HepG2 (cell line): ENCODE measurements around the gene CDKN2C. TPM values are rescaled to one million over a fixed set of nuclear protein-coding genes. Genes with fewer than 3 reads are reported as not detected.

ENCODE experiments used
- ATAC-seq: fragments of 200-7000 bp; cut with Tn5 transposase; 3 replicates; pipeline ENCODE4 v1.9.1; 2020; ENCODE audit warnings: mild to moderate bottlenecking, moderate library complexity
- BruUV-seq: library from RNA; stranded (reverse); fragments of 400-500 nt; replicated peaks from 2 replicates; lab custom pipeline; 2021; lab: Mats Ljungman, UMichigan
- CTCF ChIA-PET: fragments of 300-600 bp; formaldehyde crosslinking; extraction: SDS; loops from one replicate; lab custom pipeline; 2021; ENCODE audit warnings: low total read pairs, inconsistent platforms, low intra/inter-chr PET ratio; lab: Yijun Ruan, JAX
- POLR2A ChIA-PET: fragments of 350-600 bp; sonication (Branson Sonifier 250); formaldehyde crosslinking; loops from one replicate; lab custom pipeline; 2020; ENCODE audit warnings: antibody characterized with exemption, inconsistent platforms; lab: Yijun Ruan, JAX
- DNase-seq: peaks from one replicate; pipeline ENCODE4 v3.0.0-alpha.2; 2015; ENCODE audit warnings: low spot score
- FAIRE-seq: peaks from 3 replicates; lab custom pipeline; 2011; peaks lifted over from hg19 to GRCh38; lab: Jason Lieb, UNC
- H2AFZ ChIP-seq: one replicate; pipeline ENCODE4 v1.6.1; 2011; ENCODE audit warnings: low read length, inconsistent platforms
- H3K27ac ChIP-seq: fragments of 300-600 bp; 3 replicates; pipeline ENCODE4 v1.8.0; 2011; ENCODE audit warnings: mixed run types, mild to moderate bottlenecking, mixed read lengths, low read length, inconsistent platforms; ENCODE audit not compliant: insufficient read depth; ENCODE audit errors: extremely low read length
- H3K27me3 ChIP-seq, 2 experiments: fragments of 200-600 bp in 1 of 2; 2 replicates in 1 of 2; 3 replicates in 1 of 2; pipeline versions ENCODE4 v1.6.0 to v1.8.0; 2011; ENCODE audit warnings: low read length in 2 of 2, mild to moderate bottlenecking in 2 of 2, moderate library complexity in 2 of 2, inconsistent platforms in 1 of 2; ENCODE audit not compliant: insufficient read depth in 2 of 2, control insufficient read depth in 1 of 2
- H3K36me3 ChIP-seq, 2 experiments: fragments of 200-600 bp in 1 of 2; replicated peaks in 1 of 2; 2 replicates in 1 of 2; 3 replicates in 1 of 2; pipeline versions ENCODE4 v1.5.1 to v1.8.0; 2011; ENCODE audit warnings: low read length in 2 of 2, inconsistent platforms in 1 of 2; ENCODE audit not compliant: insufficient read depth in 2 of 2, control insufficient read depth in 1 of 2
- H3K4me1 ChIP-seq: 2 replicates; pipeline ENCODE4 v1.5.1; 2012; ENCODE audit warnings: low read length, inconsistent platforms; ENCODE audit not compliant: insufficient read depth
- H3K4me2 ChIP-seq: 2 replicates; pipeline ENCODE4 v1.6.0; 2011; ENCODE audit warnings: low read depth, low read length, inconsistent platforms
- H3K4me3 ChIP-seq, 3 experiments: fragments of 200-600 bp in 1 of 3; sonication (generic), shearing (Covaris generic) in 1 of 3; replicated peaks in 1 of 3; 2 replicates each; pipeline ENCODE4 v1.5.1; 2011 to 2016; ENCODE audit warnings: low read length in 3 of 3, inconsistent platforms in 2 of 3, low read depth in 2 of 3, mild to moderate bottlenecking in 2 of 3, control low read depth in 1 of 3, mixed read lengths in 1 of 3; ENCODE audit not compliant: insufficient read depth in 1 of 3
- H3K79me2 ChIP-seq: one replicate; pipeline ENCODE4 v1.6.1; 2011; ENCODE audit warnings: low read length, inconsistent platforms; ENCODE audit not compliant: insufficient read depth
- H3K9ac ChIP-seq: 2 replicates; pipeline ENCODE4 v1.6.0; 2011; ENCODE audit warnings: mild to moderate bottlenecking, low read depth, low read length, inconsistent platforms; ENCODE audit not compliant: insufficient read depth
- H3K9me3 ChIP-seq: 2 replicates; pipeline ENCODE4 v1.5.1; 2012; ENCODE audit warnings: mild to moderate bottlenecking, low read length
- H4K20me1 ChIP-seq: 2 replicates; pipeline ENCODE4 v1.6.0; 2011; ENCODE audit warnings: inconsistent platforms, mild to moderate bottlenecking, low read length, moderate library complexity; ENCODE audit not compliant: insufficient read depth
- ATRX ChIP-seq: sonication (generic); formaldehyde crosslinking; IDR thresholded peaks from 2 replicates; pipeline ENCODE4 v1.4.0; 2020; ENCODE audit warnings: missing genetic modification reagents, borderline replicate concordance
- CENPBD1 ChIP-seq: sonication (generic); formaldehyde crosslinking; IDR thresholded peaks from 2 replicates; pipeline ENCODE4 v1.8.0; 2022; ENCODE audit warnings: missing genetic modification reagents, low read depth, mild to moderate bottlenecking, borderline replicate concordance
- CREB1 ChIP-seq, 2 experiments: fragments of 450-650 bp in 1 of 2; IDR thresholded peaks; 2 replicates each; pipeline ENCODE4 v1.6.1; 2016 to 2017; ENCODE audit warnings: control low read depth in 1 of 2, mild to moderate bottlenecking in 1 of 2, missing compliant biosample characterization in 1 of 2, missing genetic modification characterization in 1 of 2
- ELF3 ChIP-seq: IDR thresholded peaks from 2 replicates; pipeline ENCODE4 v1.6.1; 2016; ENCODE audit warnings: missing genetic modification reagents, missing compliant biosample characterization
- FOSL1 ChIP-seq: sonication (generic); formaldehyde crosslinking; IDR thresholded peaks from 2 replicates; pipeline ENCODE4 v1.9.0; 2021; ENCODE audit warnings: missing genetic modification reagents, borderline replicate concordance
- FOXO1 ChIP-seq: sonication (generic); formaldehyde crosslinking; IDR thresholded peaks from 2 replicates; pipeline ENCODE4 v1.4.0; 2020; ENCODE audit warnings: missing genetic modification reagents
- GFI1 ChIP-seq: sonication (generic); formaldehyde crosslinking; IDR thresholded peaks from 2 replicates; pipeline ENCODE4 v1.5.0; 2020; ENCODE audit warnings: missing genetic modification reagents, mild to moderate bottlenecking, borderline replicate concordance
- MBD4 ChIP-seq: IDR thresholded peaks from 2 replicates; pipeline ENCODE4 v1.6.1; 2012; ENCODE audit warnings: low read length, inconsistent platforms, borderline replicate concordance
- MTF2 ChIP-seq: sonication (generic); formaldehyde crosslinking; IDR thresholded peaks from 2 replicates; pipeline ENCODE4 v1.5.0; 2020; ENCODE audit warnings: missing genetic modification reagents, borderline replicate concordance
- TBX3 ChIP-seq: fragments of 450-650 bp; IDR thresholded peaks from 2 replicates; pipeline ENCODE4 v1.6.1; 2017; ENCODE audit warnings: antibody characterized with exemption, mild to moderate bottlenecking, inconsistent platforms, borderline replicate concordance
- ZBTB49 ChIP-seq: sonication (generic); formaldehyde crosslinking; IDR thresholded peaks from 2 replicates; pipeline ENCODE4 v1.4.0; 2020; ENCODE audit warnings: missing genetic modification reagents, borderline replicate concordance
- ZNF570 ChIP-seq: sonication (generic); formaldehyde crosslinking; IDR thresholded peaks from 2 replicates; pipeline ENCODE4 v1.4.0; 2020; ENCODE audit warnings: mild to moderate bottlenecking, missing genetic modification reagents, borderline replicate concordance
- WGBS: methylation state at CpG from one replicate; pipeline ENCODE4 v1.1.6; 2017; ENCODE audit warnings: low lambda C conversion rate; 5-methylcytosine and 5-hydroxymethylcytosine counted together
- in situ Hi-C: cut with HindIII; loops from 2 replicates; pipeline ENCODE4 v1.10.0; 2017; ENCODE audit warnings: low pct_unique_long_range_greater_than_20kb; ENCODE audit not compliant: extremely low pct_ligation_motif_present
- intact Hi-C: fragments of 100-400 bp; cut with micrococcal nuclease; formaldehyde crosslinking; loops from one replicate; pipeline ENCODE4 v1.10.0; 2022; ENCODE audit not compliant: unreplicated experiment
- polyA plus RNA-seq, 8 experiments: library from polyadenylated mRNA; depleted of rRNA in 3 of 8; stranded (reverse) in 7 of 8; unstranded in 1 of 8; fragments of >200 nt; fragmentation: Illumina TruSeq in 4 of 8; extraction: Trizol in 4 of 8; gene quantifications; 2 replicates each; pipeline versions ENCODE4 v1.2.1 to v1.2.3, GENCODE V29; 2011 to 2016; ENCODE audit warnings: low read depth in 4 of 8, missing spikeins in 1 of 8, mixed read lengths in 1 of 8; ENCODE audit not compliant: insufficient read depth in 1 of 8
- total RNA-seq, 5 experiments: library from RNA; depleted of rRNA; stranded (reverse); fragments of >200 nt; fragmentation: Illumina TruSeq; extraction: Trizol; gene quantifications; 2 replicates each; pipeline ENCODE4 v1.2.3, GENCODE V29; 2016; ENCODE audit warnings: low read depth in 1 of 5

The CDKN2C gene
- total and polyA plus RNA-seq, 2 of the 13 experiments (the other 11 are each of a cell fraction or from before 2014, with no cell fraction given): 7.8 to 13.7 TPM

DNA sequence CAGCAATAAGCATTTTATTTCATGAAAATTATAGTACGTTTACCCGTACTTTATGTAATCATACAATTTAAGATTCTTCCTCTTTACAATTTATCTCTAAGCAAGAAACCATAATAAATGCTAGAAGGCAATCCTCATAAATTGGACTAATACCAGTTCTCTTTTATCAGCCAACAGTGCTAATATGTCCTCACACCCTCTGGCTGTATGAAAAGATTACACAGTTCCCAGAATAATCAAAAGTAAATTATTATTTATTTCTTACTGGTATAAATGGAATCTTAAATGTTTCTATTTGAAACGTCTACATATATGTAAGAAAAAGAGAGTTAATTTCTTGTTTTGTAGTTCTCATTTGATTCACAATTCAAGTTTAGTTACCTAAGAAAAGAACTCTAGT lies 3.1 kb upstream of the CDKN2C start:
- CTCF ChIA-PET: no interaction called here
- DNase-seq (no peak), FAIRE-seq (no peak), ATAC-seq (no peak)
- Histone ChIP-seq H3K9ac (peak overlapping the region; percentile 93; the same call in 1 of the 2 replicates), H3K79me2 (peaks cover 31% of the 10 kb centered on the region), H3K27ac (no peak overlapping the region), H2AFZ (peak overlapping the region; percentile 82), H4K20me1 (no peaks in the 10 kb centered on the region), H3K9me3 (no peaks in the 10 kb centered on the region), H3K4me1 (peaks cover 10% of the 10 kb centered on the region; the same call in 1 of the 2 replicates), H3K27me3 (no peaks in the 10 kb centered on the region; a peak in 1 of 5 replicates), H3K36me3 (no peaks in the 10 kb centered on the region), H3K4me3 (peak overlapping the region in 2 of 3 experiments; percentile 91 to 98; a peak in 3 of 6 replicates), H3K4me2 (peak overlapping the region; percentile 68)
- BruUV-seq: no TSS peak
- intact Hi-C loops: no loop called here
- POLR2A ChIA-PET: no interaction called here
- 65% methylated on average over 3 of the region's 3 CpGs for WGBS
- in situ Hi-C loops: no loop called here
- TF ChIP-seq CREB1 (IDR thresholded peaks at IDR 0.05) (no peak), CREB1 (CRISPR knock-in tag; IDR thresholded peaks at IDR 0.05) (0 out of 2 replicates have a peak, but pooled peaks have one; percentile 14), ZBTB49 (CRISPR knock-in tag) (no peak)

DNA sequence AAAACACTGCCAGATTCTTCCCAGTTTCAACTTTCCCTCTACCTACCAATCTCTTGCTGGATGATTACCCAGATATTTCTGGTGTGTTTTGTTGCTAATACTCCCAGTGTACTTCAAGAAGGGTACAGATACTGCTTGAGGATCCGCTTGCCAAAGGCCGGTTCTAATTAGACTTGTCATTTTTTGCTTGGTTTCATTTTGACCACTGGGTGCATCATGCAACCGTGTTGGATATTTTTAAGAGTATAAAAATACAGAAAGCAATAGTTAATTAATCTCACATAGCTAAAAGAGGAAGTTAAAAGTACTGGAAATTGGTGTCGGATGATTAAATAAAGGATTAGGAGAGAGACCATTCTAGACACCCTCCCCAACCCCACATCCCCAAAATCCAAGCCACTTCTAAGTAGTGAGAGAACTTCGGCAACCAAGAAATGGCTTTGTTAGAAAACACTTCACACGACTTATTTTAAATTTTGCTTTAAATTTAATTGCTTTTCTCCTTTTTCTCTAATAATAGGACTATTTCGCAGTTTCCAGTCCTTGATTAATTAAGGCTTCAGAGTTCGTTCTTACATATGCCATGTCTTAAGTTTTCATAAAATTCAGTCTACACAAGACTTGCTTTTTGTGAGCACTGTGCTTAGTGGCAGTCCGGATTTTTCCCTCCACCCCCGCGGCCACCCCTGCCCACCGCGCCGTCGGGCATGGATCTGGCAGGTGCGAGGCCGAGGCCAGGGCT lies 2.5 kb upstream of the CDKN2C start:
- ATAC-seq: no peak
- peaks cover 33% of the 10 kb centered on the region for H3K79me2 ChIP-seq
- H3K36me3 ChIP-seq: no peaks in the 10 kb centered on the region
- DNase-seq: no peak
- intact Hi-C loops: loop anchor here (1.0 to 2.0 kb wide), 4 partner anchors 7 to 91 kb away; partner anchors contain the start of gene FAF1
- H3K4me2 ChIP-seq: peak overlapping the region; percentile 68
- H4K20me1 ChIP-seq: no peaks in the 10 kb centered on the region
- BruUV-seq: no TSS peak
- CTCF ChIA-PET: interaction anchor here (1.1 kb wide), 1 partner anchor 38 kb away, joined by 4 read pairs; no protein-coding TSS in a partner anchor
- POLR2A ChIA-PET: interaction anchor here (2.8 to 3.5 kb wide), 2 partner anchors 7 to 10 kb away, joined by 23 to 37 read pairs; partner anchors contain the start of gene FAF1
- in situ Hi-C loops: no loop called here
- WGBS: 4% methylated on average over 17 of the region's 17 CpGs
- peaks cover 13% of the 10 kb centered on the region; the same call in 1 of the 2 replicates for H3K4me1 ChIP-seq
- H3K9ac ChIP-seq: peak overlapping the region; percentile 93
- no peaks in the 10 kb centered on the region; a peak in 1 of 5 replicates for H3K27me3 ChIP-seq
- H3K27ac ChIP-seq: peak overlapping the region; percentile 98
- peak overlapping the region; percentile 91 to 99 (median 98) for H3K4me3 ChIP-seq
- no peak for FAIRE-seq
- no peaks in the 10 kb centered on the region for H3K9me3 ChIP-seq
- H2AFZ ChIP-seq: peak overlapping the region; percentile 82
- TF ChIP-seq GFI1 (CRISPR knock-in tag) (no peak), ZNF570 (no peak), FOSL1 (CRISPR knock-in tag) (no peak), ATRX (no peak), MBD4 (no peak), CENPBD1 (CRISPR knock-in tag) (no peak), MTF2 (CRISPR knock-in tag) (no peak), TBX3 (no peak), ELF3 (CRISPR knock-in tag) (peak; percentile 10; the same call in 1 of the 2 replicates), FOXO1 (CRISPR knock-in tag) (no peak)
